Urinary bladder (tissue), 4 donors: Measurements from ENCODE around the gene TLE1. TPM values are rescaled to one million over a fixed set of nuclear protein-coding genes. Genes with fewer than 3 reads are reported as not detected.

Experiments
- DNase-seq: peaks from one replicate; pipeline ENCODE4 v3.0.0-alpha.2; 2015; ENCODE audit errors: extremely low spot score
- H3K27ac ChIP-seq: one replicate; pipeline ENCODE4 v1.5.1; 2013; ENCODE audit warnings: low read depth, mild to moderate bottlenecking, moderate library complexity
- H3K36me3 ChIP-seq: one replicate; pipeline ENCODE4 v1.6.1; 2013; ENCODE audit warnings: mild to moderate bottlenecking, moderate library complexity; ENCODE audit not compliant: insufficient read depth
- H3K4me1 ChIP-seq: one replicate; pipeline ENCODE4 v1.6.1; 2013; ENCODE audit warnings: mild to moderate bottlenecking, moderate library complexity; ENCODE audit not compliant: insufficient read depth
- H3K4me3 ChIP-seq: one replicate; pipeline ENCODE4 v1.5.1; 2013; ENCODE audit warnings: low read depth, low read length
- WGBS: extraction: QIAGEN DNeasy Blood & Tissue Kit; methylation state at CpG from one replicate; pipeline ENCODE4 v1.1.7; 2013; 5-methylcytosine and 5-hydroxymethylcytosine counted together
- polyA plus RNA-seq: library from polyadenylated mRNA; stranded (reverse); fragments of 200-250 nt; gene quantifications from one replicate; pipeline ENCODE4 v1.2.3, GENCODE V29; 2013
- total RNA-seq: library from RNA; depleted of rRNA; stranded (reverse); fragments of >200 nt; gene quantifications from one replicate; pipeline ENCODE4 v1.2.3, GENCODE V29; 2014
- donor health status: healthy with polysubstance abuse.
- donor health status: healthy.

The TLE1 gene
- total and polyA plus RNA-seq, 2 donors = 37.6 to 52.7 TPM

- no peak for DNase-seq
- H3K27ac ChIP-seq = no peak overlapping the region
- no peaks in the 10 kb centered on the region for H3K4me1 ChIP-seq
- no peak overlapping the region for H3K4me3 ChIP-seq
- WGBS = 74% methylated on average over 18 of the region's 18 CpGs
- no peaks in the 10 kb centered on the region for H3K36me3 ChIP-seq
Observed at GRCh38 chr9:81633952-81634854, 55.1 kb downstream of the TLE1 start.

- peaks cover 2% of the 10 kb centered on the region for H3K36me3 ChIP-seq
- WGBS = 75% methylated on average over 1 of the region's 1 CpG
- no peak overlapping the region for H3K4me3 ChIP-seq
- no peaks in the 10 kb centered on the region for H3K4me1 ChIP-seq
- no peak for DNase-seq
- no peak overlapping the region for H3K27ac ChIP-seq
Observed at GRCh38 chr9:81632599-81632998, 56.7 kb downstream of the TLE1 start.

- DNase-seq = no peak
- Histone ChIP-seq H3K36me3 (peaks cover 2% of the 10 kb centered on the region), H3K4me3 (no peak overlapping the region), H3K27ac (no peak overlapping the region), H3K4me1 (no peaks in the 10 kb centered on the region)
- 86% methylated on average over 7 of the region's 7 CpGs for WGBS
Observed at GRCh38 chr9:81631218-81631745, 58.1 kb downstream of the TLE1 start.

GRCh38 chr9:81629440-81629839, 59.9 kb downstream of the TLE1 start:
- Histone ChIP-seq H3K36me3 (peaks cover 2% of the 10 kb centered on the region), H3K4me3 (no peak overlapping the region), H3K27ac (no peak overlapping the region), H3K4me1 (no peaks in the 10 kb centered on the region)
- WGBS = 84% methylated on average over 2 of the region's 2 CpGs
- DNase-seq = no peak

GRCh38 chr9:81628897-81629296, 60.5 kb downstream of the TLE1 start:
- no peak overlapping the region for H3K4me3 ChIP-seq
- no peaks in the 10 kb centered on the region for H3K4me1 ChIP-seq
- DNase-seq = no peak
- H3K36me3 ChIP-seq = peaks cover 2% of the 10 kb centered on the region
- no peak overlapping the region for H3K27ac ChIP-seq
- 86% methylated on average over 5 of the region's 5 CpGs for WGBS

- H3K27ac ChIP-seq = no peak overlapping the region
Observed at GRCh38 chr9:81627481-81627880, 61.9 kb downstream of the TLE1 start.

GRCh38 chr9:81626511-81626910, 62.8 kb downstream of the TLE1 start:
- no peak for DNase-seq
- peaks cover 2% of the 10 kb centered on the region for H3K36me3 ChIP-seq
- H3K27ac ChIP-seq = no peak overlapping the region
- WGBS = 86% methylated on average over 4 of the region's 4 CpGs
- H3K4me3 ChIP-seq = no peak overlapping the region
- no peaks in the 10 kb centered on the region for H3K4me1 ChIP-seq

More at GRCh38 chr9:81627481-81627880, 61.9 kb downstream of the TLE1 start:
- Histone ChIP-seq H3K4me1 (no peaks in the 10 kb centered on the region), H3K36me3 (peaks cover 2% of the 10 kb centered on the region), H3K4me3 (no peak overlapping the region)
- DNase-seq = no peak
- WGBS = 89% methylated on average over 3 of the region's 3 CpGs

GRCh38 chr9:81625969-81626368, 63.4 kb downstream of the TLE1 start:
- Histone ChIP-seq H3K27ac (no peak overlapping the region), H3K4me3 (no peak overlapping the region), H3K36me3 (peaks cover 2% of the 10 kb centered on the region), H3K4me1 (no peaks in the 10 kb centered on the region)
- WGBS = 91% methylated on average over 6 of the region's 6 CpGs
- no peak for DNase-seq

- no peak overlapping the region for H3K4me3 ChIP-seq
- 97% methylated on average over 3 of the region's 3 CpGs for WGBS
- no peak for DNase-seq
Observed at GRCh38 chr9:81623778-81624177, 65.6 kb downstream of the TLE1 start.

GRCh38 chr9:81622471-81623255, 66.7 kb downstream of the TLE1 start:
- Histone ChIP-seq H3K4me3 (no peak overlapping the region), H3K4me1 (no peaks in the 10 kb centered on the region), H3K36me3 (no peaks in the 10 kb centered on the region), H3K27ac (no peak overlapping the region)
- no peak for DNase-seq
- WGBS = 95% methylated on average over 13 of the region's 13 CpGs

More at GRCh38 chr9:81623778-81624177, 65.6 kb downstream of the TLE1 start:
- Histone ChIP-seq H3K36me3 (peaks cover 2% of the 10 kb centered on the region), H3K27ac (no peak overlapping the region), H3K4me1 (no peaks in the 10 kb centered on the region)

GRCh38 chr9:81621785-81622259, 67.5 kb downstream of the TLE1 start:
- 74% methylated on average over 11 of the region's 11 CpGs for WGBS
- H3K36me3 ChIP-seq = no peaks in the 10 kb centered on the region

GRCh38 chr9:81621118-81621517, 68.2 kb downstream of the TLE1 start:
- H3K27ac ChIP-seq = no peak overlapping the region
- DNase-seq = no peak
- 86% methylated on average over 2 of the region's 2 CpGs for WGBS

More at GRCh38 chr9:81621785-81622259, 67.5 kb downstream of the TLE1 start:
- no peak overlapping the region for H3K27ac ChIP-seq
- H3K4me3 ChIP-seq = no peak overlapping the region
- no peaks in the 10 kb centered on the region for H3K4me1 ChIP-seq
- no peak for DNase-seq

GRCh38 chr9:81620002-81620390, 69.4 kb downstream of the TLE1 start:
- WGBS = 70% methylated on average over 5 of the region's 5 CpGs
- no peak for DNase-seq
- H3K4me1 ChIP-seq = no peaks in the 10 kb centered on the region
- H3K36me3 ChIP-seq = no peaks in the 10 kb centered on the region
- no peak overlapping the region for H3K4me3 ChIP-seq
- H3K27ac ChIP-seq = no peak overlapping the region

More at GRCh38 chr9:81621118-81621517, 68.2 kb downstream of the TLE1 start:
- no peaks in the 10 kb centered on the region for H3K36me3 ChIP-seq
- no peaks in the 10 kb centered on the region for H3K4me1 ChIP-seq
- H3K4me3 ChIP-seq = no peak overlapping the region
